Left cardiac atrium (tissue), 4 donors: ENCODE measurements around the gene PDE10A. TPM values are rescaled to one million over a fixed set of nuclear protein-coding genes. Genes with fewer than 3 reads are reported as not detected.

Source experiments
- ATAC-seq, 2 donors: fragments of 200-7000 bp; cut with Tn5 transposase; one replicate each; pipeline ENCODE4 v1.9.1; 2020; ENCODE audit warnings: mild to moderate bottlenecking in 2 of 2, moderate library complexity in 2 of 2
- DNase-seq: peaks from one replicate; pipeline ENCODE4 v3.0.0-alpha.2; 2020
- intact Hi-C, 2 donors: fragments of 100-400 bp; cut with DNase I; formaldehyde crosslinking; loops; one replicate each; pipeline versions ENCODE4 v1.14.1 to v1.15.1; 2022 to 2023
- total RNA-seq, 2 donors: library from RNA; stranded (reverse); fragmentation: NEBNext Ultra II Directional; extraction: Animal tissue kit (Norgen Biotek cat#: 25700); gene quantifications; one replicate each; pipeline ENCODE4 v1.2.1, GENCODE V29; 2021
- donor health status: DM: no; HTN: yes; CAD: no.
- donor health status: DM: no; HTN: yes; CAD: no; lungs with severe emphysema.
- donor health status: DM: yes; HTN: yes; CAD: no.
- donor health status: Dilated cardiomyopathy.

PDE10A gene
- total RNA-seq, 2 donors from 2014 or later: 7.1 to 9.4 TPM

- no peak for DNase-seq
- intact Hi-C loops: no loop called here
- peak; percentile 35 to 56 for ATAC-seq
These were observed 2.8 kb downstream of the PDE10A start for GRCh38 chr6:165659945-165660856.

- intact Hi-C loops: no loop called here
- no peak for ATAC-seq
- no peak for DNase-seq
These were observed 4.5 kb downstream of the PDE10A start for GRCh38 chr6:165658395-165659058.

GRCh38 chr6:165657325-165657680 lies 5.7 kb downstream of the PDE10A start:
- ATAC-seq (no peak), DNase-seq (no peak)
- intact Hi-C loops: no loop called here

GRCh38 chr6:165656581-165657324 lies 6.3 kb downstream of the PDE10A start:
- intact Hi-C loops: no loop called here
- DNase-seq (no peak), ATAC-seq (no peak)

- intact Hi-C loops: no loop called here
- DNase-seq: no peak
- ATAC-seq: no peak
These were observed 7.8 kb downstream of the PDE10A start for GRCh38 chr6:165655191-165655590.

GRCh38 chr6:165654144-165654543 lies 8.9 kb downstream of the PDE10A start:
- DNase-seq: no peak
- no peak for ATAC-seq
- intact Hi-C loops: no loop called here

GRCh38 chr6:165653607-165654006 lies 9.4 kb downstream of the PDE10A start:
- DNase-seq (no peak), ATAC-seq (no peak)
- intact Hi-C loops: no loop called here

GRCh38 chr6:165653196-165653595 lies 9.8 kb downstream of the PDE10A start:
- no peak for DNase-seq
- intact Hi-C loops: no loop called here
- peak in 1 of 2 donors; percentile 43 for ATAC-seq

GRCh38 chr6:165652766-165653165 lies 10.3 kb downstream of the PDE10A start:
- DNase-seq (no peak), ATAC-seq (no peak)
- intact Hi-C loops: no loop called here

GRCh38 chr6:165649166-165650137 lies 13.6 kb downstream of the PDE10A start:
- intact Hi-C loops: no loop called here
- ATAC-seq: peak; percentile 32 to 60
- peak; percentile 58 for DNase-seq

GRCh38 chr6:165647041-165647440 lies 16.0 kb downstream of the PDE10A start:
- intact Hi-C loops: no loop called here
- DNase-seq (no peak), ATAC-seq (no peak)

GRCh38 chr6:165645919-165646318 lies 17.1 kb downstream of the PDE10A start:
- DNase-seq (no peak), ATAC-seq (no peak)
- intact Hi-C loops: no loop called here

GRCh38 chr6:165644586-165645266 lies 18.3 kb downstream of the PDE10A start:
- DNase-seq (no peak), ATAC-seq (no peak)
- intact Hi-C loops: no loop called here

- DNase-seq (no peak), ATAC-seq (no peak)
These were observed 20.0 kb downstream of the PDE10A start for GRCh38 chr6:165643015-165643414.

GRCh38 chr6:165641672-165642156 lies 21.3 kb downstream of the PDE10A start:
- intact Hi-C loops: no loop called here
- ATAC-seq (no peak), DNase-seq (no peak)

More at GRCh38 chr6:165643015-165643414, 20.0 kb downstream of the PDE10A start:
- intact Hi-C loops: no loop called here

GRCh38 chr6:165640806-165641205 lies 22.2 kb downstream of the PDE10A start:
- no peak for ATAC-seq
- no peak for DNase-seq
- intact Hi-C loops: no loop called here

GRCh38 chr6:165638530-165638929 lies 24.5 kb downstream of the PDE10A start:
- DNase-seq (no peak), ATAC-seq (no peak)
- intact Hi-C loops: no loop called here

GRCh38 chr6:165637586-165637985 lies 25.5 kb downstream of the PDE10A start:
- no peak for DNase-seq
- intact Hi-C loops: no loop called here
- no peak for ATAC-seq
